Psoas muscle (tissue), 8 donors: ENCODE results near the gene FXYD3. TPM values are rescaled to one million over a fixed set of nuclear protein-coding genes. Genes with fewer than 3 reads are reported as not detected.

Experiments
- ATAC-seq, 4 donors: fragments of 200-7000 bp; cut with Tn5 transposase; one replicate each; pipeline ENCODE4 v1.9.1; 2020; ENCODE audit warnings: moderate library complexity in 3 of 4, mild to moderate bottlenecking in 2 of 4
- DNase-seq, 2 donors: peaks; one replicate each; pipeline ENCODE4 v3.0.0-alpha.2; 2020
- H3K27ac ChIP-seq: fragments of 200-600 bp; one replicate; pipeline ENCODE4 v1.8.0; 2022
- H3K27me3 ChIP-seq, 3 donors: fragments of 200-600 bp in 1 of 3; one replicate each; pipeline versions ENCODE4 v1.6.1 to v1.8.0; 2013 to 2022; ENCODE audit warnings: low read length in 2 of 3, mild to moderate bottlenecking in 2 of 3, moderate library complexity in 1 of 3; ENCODE audit not compliant: insufficient read depth in 3 of 3
- H3K36me3 ChIP-seq, 2 donors: fragments of 200-600 bp in 1 of 2; one replicate each; pipeline versions ENCODE4 v1.6.1 to v1.8.0; 2013 to 2022; ENCODE audit warnings: low read depth in 1 of 2, mild to moderate bottlenecking in 1 of 2, moderate library complexity in 1 of 2; ENCODE audit not compliant: insufficient read depth in 1 of 2
- H3K4me1 ChIP-seq: fragments of 200-600 bp; one replicate; pipeline ENCODE4 v1.8.0; 2022
- H3K4me3 ChIP-seq: fragments of 200-600 bp; one replicate; pipeline ENCODE4 v1.8.0; 2022; ENCODE audit warnings: mild to moderate bottlenecking
- H3K9me3 ChIP-seq: fragments of 200-600 bp; one replicate; pipeline ENCODE4 v1.8.0; 2022
- CTCF ChIP-seq: fragments of 200-600 bp; IDR thresholded peaks from one replicate; pipeline ENCODE4 v1.8.0; 2022; ENCODE audit warnings: antibody characterized with exemption
- WGBS, 3 donors: extraction: QIAGEN DNeasy Blood & Tissue Kit; methylation state at CpG; one replicate each; pipeline versions ENCODE4 v1.1.6 to v1.1.7; 2013; 5-methylcytosine and 5-hydroxymethylcytosine counted together
- intact Hi-C, 2 donors: fragments of 100-400 bp; cut with DNase I; formaldehyde crosslinking; loops; one replicate each; pipeline versions ENCODE4 v1.11.0 to v1.14.2; 2022
- polyA plus RNA-seq, 3 donors: library from polyadenylated mRNA; stranded (reverse); fragments of 200-250 nt; gene quantifications; one replicate each; pipeline ENCODE4 v1.2.3, GENCODE V29; 2013
- total RNA-seq, 4 donors: library from RNA; stranded (reverse); fragmentation: NEBNext Ultra II Directional in 2 of 4; extraction: Animal tissue kit (Norgen Biotek cat#: 25700) in 2 of 4; gene quantifications; one replicate each; pipeline versions ENCODE4 v1.2.1 to v1.2.4, GENCODE V29; 2021 to 2023
- donor health status: healthy with polysubstance abuse.
- donor health status: DM: no; HTN: no; CAD: no; lungs with moderate emphysema.
- donor health status: Bipolar disorder and iron deficiency.
- donor health status: healthy.
- donor health status: DM: yes; HTN: yes; CAD: no.
- donor health status: DM: no; HTN: no; CAD: no.
- donor health status: DM: no; HTN: no; CAD: no.
- donor health status: DM: yes; HTN: yes; CAD: no.

The FXYD3 gene
- total and polyA plus RNA-seq, 7 donors = 0.10 to 0.38 (median 0.13) TPM; not detected in 4

DNA sequence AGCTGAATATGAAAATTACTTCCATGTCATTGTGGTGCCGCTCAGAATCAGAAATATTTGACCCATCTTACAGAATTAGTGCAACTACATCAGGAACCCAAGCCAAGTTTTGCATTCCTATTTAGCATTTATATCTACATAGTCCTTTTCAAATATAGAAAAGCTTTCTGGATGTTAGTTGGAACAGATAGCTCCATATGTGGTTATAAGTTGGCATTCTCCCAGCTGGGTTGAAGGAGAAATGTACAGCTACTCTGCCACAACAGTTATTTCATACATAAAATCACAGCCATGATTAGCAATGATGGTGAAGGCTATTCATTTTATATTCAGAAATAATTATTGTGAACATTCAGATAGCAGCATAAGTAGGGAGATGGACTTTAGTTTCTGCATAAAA lies 45.9 kb upstream of the FXYD3 start:
- no peak overlapping the region for H3K27ac ChIP-seq
- TF ChIP-seq CTCF = no peak
- no peaks in the 10 kb centered on the region for H3K36me3 ChIP-seq
- no peak overlapping the region for H3K4me3 ChIP-seq
- H3K4me1 ChIP-seq = no peaks in the 10 kb centered on the region
- WGBS, 3 donors = 83 to 100% (median 92%) methylated on average over 1 of the region's 1 CpG
- H3K27me3 ChIP-seq = no peaks in the 10 kb centered on the region
- no peak for ATAC-seq
- peaks cover 7% of the 10 kb centered on the region for H3K9me3 ChIP-seq
- intact Hi-C loops = loop anchor here (5.0 to 10.0 kb wide), 2 partner anchors 63 to 195 kb away; partner anchors contain the start of gene USF2 (in 1 of the 2)
- DNase-seq = no peak

DNA sequence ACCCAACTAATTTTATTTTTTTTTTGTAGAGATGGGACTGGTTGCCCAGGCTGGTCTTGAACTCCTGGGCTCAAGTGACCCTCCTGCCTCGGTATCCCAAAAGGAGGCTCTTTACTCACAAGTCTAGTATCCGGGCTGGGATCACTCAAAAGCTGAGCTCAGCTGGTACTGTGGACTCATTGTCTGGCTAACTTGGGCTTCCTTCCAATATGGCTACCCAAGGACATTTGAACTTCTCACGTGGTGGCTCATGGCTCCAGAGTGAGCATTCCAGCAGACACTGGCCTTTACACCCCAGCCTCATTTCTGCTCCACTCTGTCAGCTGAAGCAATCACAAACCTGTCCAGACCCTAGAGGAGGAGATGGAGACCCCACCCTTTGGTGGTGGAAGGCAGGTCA lies 45.2 kb upstream of the FXYD3 start:
- H3K9me3 ChIP-seq = peaks cover 7% of the 10 kb centered on the region
- WGBS, 3 donors = 81 to 89% (median 89%) methylated on average over 3 of the region's 3 CpGs
- no peaks in the 10 kb centered on the region for H3K27me3 ChIP-seq
- no peaks in the 10 kb centered on the region for H3K36me3 ChIP-seq
- intact Hi-C loops = no loop called here
- no peaks in the 10 kb centered on the region for H3K4me1 ChIP-seq
- no peak overlapping the region for H3K27ac ChIP-seq
- no peak for DNase-seq
- no peak for ATAC-seq
- no peak for TF ChIP-seq CTCF
- no peak overlapping the region for H3K4me3 ChIP-seq

- intact Hi-C loops = no loop called here
- no peak overlapping the region for H3K27ac ChIP-seq
- no peak for ATAC-seq
Observed at GRCh38 chr19:35073516-35073915, 42.1 kb upstream of the FXYD3 start.

DNA sequence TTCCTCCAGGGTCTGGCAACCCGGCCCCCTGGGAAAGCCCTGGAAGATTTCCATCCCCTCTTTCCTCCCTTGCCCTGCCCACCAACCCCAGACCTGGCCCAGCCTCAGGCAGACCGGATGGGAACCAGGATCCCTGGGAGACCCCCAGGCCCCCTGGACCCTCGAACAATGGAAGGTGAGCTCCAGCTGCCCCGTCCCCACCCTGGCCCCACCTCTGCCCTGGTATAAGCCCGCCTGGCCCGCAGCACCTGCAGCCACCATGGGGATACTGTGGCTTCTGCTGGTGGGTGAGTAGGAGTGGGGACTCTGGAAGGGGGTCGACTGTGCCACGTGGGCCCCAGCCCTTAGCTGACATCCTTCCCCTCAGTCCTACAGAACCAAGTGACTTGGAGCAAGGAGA lies 41.7 kb upstream of the FXYD3 start:
- Histone ChIP-seq H3K27ac (no peak overlapping the region), H3K36me3 (no peaks in the 10 kb centered on the region), H3K9me3 (peaks cover 7% of the 10 kb centered on the region), H3K27me3 (no peaks in the 10 kb centered on the region), H3K4me1 (no peaks in the 10 kb centered on the region), H3K4me3 (no peak overlapping the region)
- ATAC-seq = no peak
- DNase-seq = no peak
- intact Hi-C loops = no loop called here
- 70 to 82% (median 76%) methylated on average over 8 of the region's 8 CpGs for WGBS, 3 donors
- TF ChIP-seq CTCF = no peak

More at GRCh38 chr19:35073516-35073915, 42.1 kb upstream of the FXYD3 start:
- Histone ChIP-seq H3K27me3 (no peaks in the 10 kb centered on the region), H3K4me1 (no peaks in the 10 kb centered on the region), H3K9me3 (peaks cover 7% of the 10 kb centered on the region), H3K4me3 (no peak overlapping the region), H3K36me3 (no peaks in the 10 kb centered on the region)
- WGBS, 3 donors = 72 to 74% (median 73%) methylated on average over 10 of the region's 10 CpGs
- no peak for TF ChIP-seq CTCF
- DNase-seq = no peak
